Measurements from ENCODE around the gene OXLD1.

OXLD1 gene

GRCh38 chr17:81701288-81702071 is 35.1 kb upstream of the OXLD1 start:
- DNase-seq, result peak; percentile 37

- no peak for DNase-seq
Measured at GRCh38 chr17:81700353-81701287, 34.2 kb upstream of the OXLD1 start.

- DNase-seq, result no peak
Measured at GRCh38 chr17:81697261-81698044, 31.0 kb upstream of the OXLD1 start.

GRCh38 chr17:81696218-81696941 is 30.0 kb upstream of the OXLD1 start:
- no peak for DNase-seq

GRCh38 chr17:81695801-81696200 is 29.4 kb upstream of the OXLD1 start:
- no peak for DNase-seq

GRCh38 chr17:81695211-81695610 is 28.8 kb upstream of the OXLD1 start:
- DNase-seq, result no peak

GRCh38 chr17:81694810-81695209 is 28.4 kb upstream of the OXLD1 start:
- DNase-seq, result no peak

- DNase-seq, result no peak
Measured at GRCh38 chr17:81693509-81694210, 27.3 kb upstream of the OXLD1 start.

GRCh38 chr17:81691608-81692007 is 25.2 kb upstream of the OXLD1 start:
- DNase-seq, result no peak

GRCh38 chr17:81691196-81691595 is 24.8 kb upstream of the OXLD1 start:
- no peak for DNase-seq

- no peak for DNase-seq
Measured at GRCh38 chr17:81690549-81690948, 24.1 kb upstream of the OXLD1 start.

GRCh38 chr17:81690066-81690465 is 23.7 kb upstream of the OXLD1 start:
- no peak for DNase-seq

- no peak for DNase-seq
Measured at GRCh38 chr17:81688616-81689015, 22.2 kb upstream of the OXLD1 start.

- no peak for DNase-seq
Measured at GRCh38 chr17:81687770-81688541, 21.6 kb upstream of the OXLD1 start.

GRCh38 chr17:81686614-81687013 is 20.2 kb upstream of the OXLD1 start:
- DNase-seq, result no peak

GRCh38 chr17:81685108-81685507 is 18.7 kb upstream of the OXLD1 start:
- peak; percentile 46 for DNase-seq

GRCh38 chr17:81684442-81684911 is 18.1 kb upstream of the OXLD1 start:
- peak; percentile 30 for DNase-seq

- peak; percentile 98 for DNase-seq
Measured at GRCh38 chr17:81683584-81684441, 17.4 kb upstream of the OXLD1 start, which contains the start of the genes ARL16 and HGS. Gene ARL16 (minus strand): TSS chr17:81683797. CDS start chr17:81683753, 44 bp downstream. Gene HGS (plus strand): TSS chr17:81684011. CDS start chr17:81684067, 56 bp downstream.

GRCh38 chr17:81683208-81683583 is 16.8 kb upstream of the OXLD1 start:
- no peak for DNase-seq
